Panc1 (cell line): ENCODE measurements around the gene BARHL1. TPM values are rescaled to one million over a fixed set of nuclear protein-coding genes. Genes with fewer than 3 reads are reported as not detected.

Experiments used
- ATAC-seq: fragments of 200-7000 bp; cut with Tn5 transposase; 2 replicates; pipeline ENCODE4 v1.9.1; 2020; ENCODE audit warnings: mild to moderate bottlenecking, moderate library complexity
- BruUV-seq: library from RNA; stranded (reverse); fragments of 400-500 nt; replicated peaks from 2 replicates; lab custom pipeline; 2021; lab: Mats Ljungman, UMichigan
- CTCF ChIA-PET: fragments of 300-600 bp; sonication (Branson Sonifier 250); formaldehyde crosslinking; loops from one replicate; lab custom pipeline; 2022; ENCODE audit warnings: antibody characterized with exemption; lab: Charles Lee
- POLR2A ChIA-PET: fragments of 300-600 bp; sonication (Branson Sonifier 250); formaldehyde crosslinking; loops from one replicate; lab custom pipeline; 2022; ENCODE audit warnings: antibody characterized with exemption; lab: Charles Lee
- DNase-seq: peaks from one replicate; pipeline ENCODE4 v3.0.0-alpha.2; 2010; ENCODE audit warnings: low read depth, low spot score
- H3K27ac ChIP-seq: 2 replicates; pipeline ENCODE4 v1.5.1; 2011; ENCODE audit warnings: mild to moderate bottlenecking, low read length, inconsistent platforms
- H3K27me3 ChIP-seq: fragments of 200-500 bp; sonication (Bioruptor generic); 2 replicates; pipeline ENCODE4 v1.6.0; 2014; ENCODE audit warnings: low read length, inconsistent platforms; ENCODE audit not compliant: control insufficient read depth, insufficient read depth
- H3K36me3 ChIP-seq: fragments of 200-500 bp; sonication (Bioruptor generic); 2 replicates; pipeline ENCODE4 v1.5.1; 2014; ENCODE audit warnings: inconsistent platforms, mild to moderate bottlenecking, low read length, moderate library complexity; ENCODE audit not compliant: control insufficient read depth, insufficient read depth
- H3K4me1 ChIP-seq: 2 replicates; pipeline ENCODE4 v1.5.1; 2011; ENCODE audit warnings: inconsistent platforms, mild to moderate bottlenecking, low read length, moderate library complexity; ENCODE audit not compliant: control insufficient read depth, insufficient read depth
- H3K4me3 ChIP-seq, 2 experiments: 2 replicates each; pipeline ENCODE4 v1.5.1; 2011 to 2012; ENCODE audit warnings: low read depth in 2 of 2, low read length in 2 of 2, mild to moderate bottlenecking in 2 of 2, inconsistent platforms in 1 of 2, moderate library complexity in 1 of 2
- H3K9me3 ChIP-seq: fragments of 200-500 bp; sonication (Bioruptor generic); 2 replicates; pipeline ENCODE4 v1.5.1; 2014; ENCODE audit warnings: low read depth, mild to moderate bottlenecking, inconsistent platforms, low read length, moderate library complexity; ENCODE audit not compliant: control insufficient read depth, insufficient read depth
- POLR2AphosphoS5 ChIP-seq: IDR thresholded peaks from 2 replicates; pipeline ENCODE4 v1.6.1; 2012; ENCODE audit warnings: mild to moderate bottlenecking, low read depth, low read length, moderate library complexity
- SIN3A ChIP-seq: IDR thresholded peaks from 2 replicates; pipeline ENCODE4 v1.6.1; 2012; ENCODE audit warnings: low read depth, mild to moderate bottlenecking, low read length, moderate library complexity, borderline replicate concordance; ENCODE audit not compliant: insufficient read depth
- TCF7L2 ChIP-seq: IDR thresholded peaks from 2 replicates; pipeline ENCODE4 v1.6.1; 2011; ENCODE audit warnings: mild to moderate bottlenecking, low read depth, low read length, inconsistent platforms
- in situ Hi-C: cut with HindIII; loops from 2 replicates; pipeline ENCODE4 v1.10.0; 2016; ENCODE audit warnings: low sequenced_read_pairs, low pct_unique_long_range_greater_than_20kb
- intact Hi-C: fragments of 100-400 bp; cut with micrococcal nuclease; formaldehyde crosslinking; loops from one replicate; pipeline ENCODE4 v1.10.0; 2022; ENCODE audit not compliant: unreplicated experiment
- total RNA-seq: library from RNA; stranded (reverse); gene quantifications from one replicate; pipeline ENCODE4 v1.2.1, GENCODE V29; 2021; ENCODE audit not compliant: unreplicated experiment
- TF ChIP-seq, protein P1 (sequence below): fragments of 450-650 bp; IDR thresholded peaks from 2 replicates; pipeline ENCODE4 v1.5.1; 2017; ENCODE audit warnings: mild to moderate bottlenecking
- TF ChIP-seq, protein P2 (sequence below), 2 experiments: IDR thresholded peaks; 2 replicates each; pipeline ENCODE4 v1.6.1; 2011 to 2012; ENCODE audit warnings: low read depth in 2 of 2, control low read depth in 1 of 2, low read length in 1 of 2, mild to moderate bottlenecking in 1 of 2, moderate library complexity in 1 of 2; ENCODE audit not compliant: insufficient read depth in 1 of 2

Gene BARHL1
- total RNA-seq, 1 experiment from 2014 or later, result not detected

DNA sequence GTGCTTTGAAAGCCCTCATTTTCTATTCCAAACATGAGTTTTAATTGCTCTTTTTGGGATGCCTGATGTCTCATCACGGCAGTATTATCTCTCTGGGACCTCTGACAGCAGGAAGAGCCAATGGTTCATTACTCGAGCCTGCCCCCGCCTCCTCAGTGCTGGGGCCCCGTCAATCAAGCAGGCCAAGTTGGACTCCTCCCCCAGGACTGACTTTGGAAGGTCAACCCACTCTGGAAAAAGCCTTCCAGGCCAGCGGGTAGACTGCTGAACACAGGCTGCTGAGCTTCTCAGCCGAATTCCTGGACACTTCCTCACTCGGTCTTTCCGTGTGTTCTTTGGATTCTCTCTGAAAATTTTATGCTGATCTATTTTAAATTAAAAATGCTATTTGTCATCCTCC, 9.5 kb upstream of the BARHL1 start:
- in situ Hi-C loops (no loop called here), intact Hi-C loops (loop anchor here (5.0 kb wide), 1 partner anchor 161 kb away; the partner anchor contains the start of gene CFAP77)
- H3K4me1 ChIP-seq, result no peaks in the 10 kb centered on the region
- H3K9me3 ChIP-seq, result no peaks in the 10 kb centered on the region
- ATAC-seq (no peak), DNase-seq (no peak)
- H3K36me3 ChIP-seq, result no peaks in the 10 kb centered on the region
- no peak overlapping the region for H3K27ac ChIP-seq
- ChIA-PET POLR2A (no interaction called here), CTCF (interaction anchor here (0.6 kb wide), 1 partner anchor 160 kb away, joined by 4 read pairs; no protein-coding TSS in a partner anchor)
- BruUV-seq, result no TSS peak
- H3K27me3 ChIP-seq, result peaks cover 2% of the 10 kb centered on the region; the same call in 1 of the 2 replicates
- TF ChIP-seq TCF7L2, result no peak
- TF ChIP-seq, protein P1, sequence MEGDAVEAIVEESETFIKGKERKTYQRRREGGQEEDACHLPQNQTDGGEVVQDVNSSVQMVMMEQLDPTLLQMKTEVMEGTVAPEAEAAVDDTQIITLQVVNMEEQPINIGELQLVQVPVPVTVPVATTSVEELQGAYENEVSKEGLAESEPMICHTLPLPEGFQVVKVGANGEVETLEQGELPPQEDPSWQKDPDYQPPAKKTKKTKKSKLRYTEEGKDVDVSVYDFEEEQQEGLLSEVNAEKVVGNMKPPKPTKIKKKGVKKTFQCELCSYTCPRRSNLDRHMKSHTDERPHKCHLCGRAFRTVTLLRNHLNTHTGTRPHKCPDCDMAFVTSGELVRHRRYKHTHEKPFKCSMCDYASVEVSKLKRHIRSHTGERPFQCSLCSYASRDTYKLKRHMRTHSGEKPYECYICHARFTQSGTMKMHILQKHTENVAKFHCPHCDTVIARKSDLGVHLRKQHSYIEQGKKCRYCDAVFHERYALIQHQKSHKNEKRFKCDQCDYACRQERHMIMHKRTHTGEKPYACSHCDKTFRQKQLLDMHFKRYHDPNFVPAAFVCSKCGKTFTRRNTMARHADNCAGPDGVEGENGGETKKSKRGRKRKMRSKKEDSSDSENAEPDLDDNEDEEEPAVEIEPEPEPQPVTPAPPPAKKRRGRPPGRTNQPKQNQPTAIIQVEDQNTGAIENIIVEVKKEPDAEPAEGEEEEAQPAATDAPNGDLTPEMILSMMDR, result no peak
- TF ChIP-seq, protein P2, sequence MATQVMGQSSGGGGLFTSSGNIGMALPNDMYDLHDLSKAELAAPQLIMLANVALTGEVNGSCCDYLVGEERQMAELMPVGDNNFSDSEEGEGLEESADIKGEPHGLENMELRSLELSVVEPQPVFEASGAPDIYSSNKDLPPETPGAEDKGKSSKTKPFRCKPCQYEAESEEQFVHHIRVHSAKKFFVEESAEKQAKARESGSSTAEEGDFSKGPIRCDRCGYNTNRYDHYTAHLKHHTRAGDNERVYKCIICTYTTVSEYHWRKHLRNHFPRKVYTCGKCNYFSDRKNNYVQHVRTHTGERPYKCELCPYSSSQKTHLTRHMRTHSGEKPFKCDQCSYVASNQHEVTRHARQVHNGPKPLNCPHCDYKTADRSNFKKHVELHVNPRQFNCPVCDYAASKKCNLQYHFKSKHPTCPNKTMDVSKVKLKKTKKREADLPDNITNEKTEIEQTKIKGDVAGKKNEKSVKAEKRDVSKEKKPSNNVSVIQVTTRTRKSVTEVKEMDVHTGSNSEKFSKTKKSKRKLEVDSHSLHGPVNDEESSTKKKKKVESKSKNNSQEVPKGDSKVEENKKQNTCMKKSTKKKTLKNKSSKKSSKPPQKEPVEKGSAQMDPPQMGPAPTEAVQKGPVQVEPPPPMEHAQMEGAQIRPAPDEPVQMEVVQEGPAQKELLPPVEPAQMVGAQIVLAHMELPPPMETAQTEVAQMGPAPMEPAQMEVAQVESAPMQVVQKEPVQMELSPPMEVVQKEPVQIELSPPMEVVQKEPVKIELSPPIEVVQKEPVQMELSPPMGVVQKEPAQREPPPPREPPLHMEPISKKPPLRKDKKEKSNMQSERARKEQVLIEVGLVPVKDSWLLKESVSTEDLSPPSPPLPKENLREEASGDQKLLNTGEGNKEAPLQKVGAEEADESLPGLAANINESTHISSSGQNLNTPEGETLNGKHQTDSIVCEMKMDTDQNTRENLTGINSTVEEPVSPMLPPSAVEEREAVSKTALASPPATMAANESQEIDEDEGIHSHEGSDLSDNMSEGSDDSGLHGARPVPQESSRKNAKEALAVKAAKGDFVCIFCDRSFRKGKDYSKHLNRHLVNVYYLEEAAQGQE (IDR thresholded peaks at IDR 0.05; ENCODE audit: insufficient read depth in 1 of 2, low read depth in 2 of 2, low read length in 1 of 2), result no peak
- no peak for TF ChIP-seq SIN3A
- no peak for TF ChIP-seq POLR2AphosphoS5
- no peak overlapping the region for H3K4me3 ChIP-seq

DNA sequence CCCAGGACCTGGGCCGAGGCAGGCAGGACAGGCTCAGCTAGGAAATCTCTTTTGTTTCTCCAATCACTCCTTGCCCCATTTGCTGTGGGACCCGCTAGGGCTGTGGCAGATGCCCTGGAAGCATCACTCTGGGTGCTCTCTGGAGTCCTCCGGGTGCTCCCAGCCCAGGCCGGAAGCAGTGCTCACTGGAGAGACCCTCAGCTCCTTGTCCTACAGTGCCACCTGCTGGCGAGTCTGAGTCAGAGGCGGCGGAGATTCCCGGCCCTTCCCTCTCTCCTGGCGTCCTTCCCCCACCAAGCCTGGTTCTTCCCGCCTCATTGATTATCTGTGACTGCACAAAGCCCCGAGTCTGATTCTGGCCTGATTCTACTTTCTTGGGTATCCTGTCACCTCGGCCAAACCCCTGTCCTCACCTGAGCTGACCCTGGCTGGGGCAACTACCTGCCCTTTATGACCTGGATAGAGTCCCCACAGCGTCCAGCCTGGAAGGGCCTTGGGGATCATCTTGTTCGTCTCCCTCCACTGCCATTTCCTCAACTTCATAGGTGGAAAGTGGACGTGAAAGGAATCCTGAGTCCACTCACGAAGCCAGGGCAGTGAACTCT, 7.3 kb upstream of the BARHL1 start:
- Histone ChIP-seq H3K27ac (no peak overlapping the region), H3K4me3 (no peak overlapping the region), H3K9me3 (no peaks in the 10 kb centered on the region), H3K27me3 (peaks cover 7% of the 10 kb centered on the region; the same call in 1 of the 2 replicates), H3K36me3 (no peaks in the 10 kb centered on the region), H3K4me1 (no peaks in the 10 kb centered on the region)
- CTCF ChIA-PET, result interaction anchor here (0.6 kb wide), 2 partner anchors 153 to 206 kb away, joined by 3 to 4 read pairs; no protein-coding TSS in a partner anchor
- POLR2A ChIA-PET, result no interaction called here
- DNase-seq, result peak; percentile 13
- TF ChIP-seq SIN3A (no peak), TCF7L2 (no peak)
- TF ChIP-seq, protein P1, result peak; percentile 88
- TF ChIP-seq, protein P2 (IDR thresholded peaks at IDR 0.05; ENCODE audit: insufficient read depth in 1 of 2, low read depth in 2 of 2, low read length in 1 of 2), result no peak
- intact Hi-C loops, result loop anchor here (2.0 kb wide), 1 partner anchor 68 kb away; no protein-coding TSS in a partner anchor
- BruUV-seq, result no TSS peak
- ATAC-seq, result peak; percentile 95
- in situ Hi-C loops, result no loop called here
